Calu3 (cell line): ENCODE measurements around the gene RPP40. TPM values are rescaled to one million over a fixed set of nuclear protein-coding genes. Genes with fewer than 3 reads are reported as not detected.

Experiments
- BruUV-seq: library from RNA; stranded (reverse); fragments of 400-500 nt; replicated peaks from 2 replicates; lab custom pipeline; 2021; lab: Mats Ljungman, UMichigan
- CTCF ChIA-PET: fragments of 300-600 bp; sonication (Branson Sonifier 250); formaldehyde crosslinking; loops from one replicate; lab custom pipeline; 2022; ENCODE audit warnings: antibody characterized with exemption; lab: Charles Lee
- DNase-seq: peaks from one replicate; pipeline ENCODE4 v3.0.0; 2022
- H3K27ac Mint-ChIP-seq: one replicate; pipeline ENCODE4 v1.8.0; 2022; ENCODE audit warnings: mixed read lengths; ENCODE audit not compliant: unreplicated experiment
- H3K27me3 Mint-ChIP-seq: one replicate; pipeline ENCODE4 v1.8.0; 2022; ENCODE audit warnings: mixed read lengths; ENCODE audit not compliant: unreplicated experiment
- H3K36me3 Mint-ChIP-seq: one replicate; pipeline ENCODE4 v1.8.0; 2022; ENCODE audit warnings: mild to moderate bottlenecking, moderate library complexity, mixed read lengths; ENCODE audit not compliant: insufficient read depth, unreplicated experiment
- H3K4me1 Mint-ChIP-seq: one replicate; pipeline ENCODE4 v1.8.0; 2022; ENCODE audit warnings: mild to moderate bottlenecking, low read depth, mixed read lengths; ENCODE audit not compliant: unreplicated experiment
- H3K4me3 Mint-ChIP-seq: one replicate; pipeline ENCODE4 v1.8.0; 2022; ENCODE audit warnings: mild to moderate bottlenecking, low read depth, moderate library complexity, mixed read lengths; ENCODE audit not compliant: unreplicated experiment
- H3K9me3 Mint-ChIP-seq: one replicate; pipeline ENCODE4 v1.8.0; 2022; ENCODE audit warnings: low read depth, mixed read lengths; ENCODE audit not compliant: unreplicated experiment
- intact Hi-C: fragments of 100-400 bp; cut with micrococcal nuclease; formaldehyde crosslinking; loops from one replicate; pipeline ENCODE4 v1.10.0; 2022; ENCODE audit not compliant: unreplicated experiment
- total RNA-seq: library from RNA; stranded (reverse); gene quantifications from 2 replicates; pipeline ENCODE4 v1.2.3, GENCODE V29; 2022
- TF ChIP-seq, protein P1 (sequence below): fragments of 200-600 bp; IDR thresholded peaks from one replicate; pipeline ENCODE4 v1.8.0; 2022; ENCODE audit warnings: antibody characterized with exemption; ENCODE audit not compliant: unreplicated experiment

Gene RPP40
- total RNA-seq, 1 experiment from 2014 or later, result 11.1 TPM

DNA sequence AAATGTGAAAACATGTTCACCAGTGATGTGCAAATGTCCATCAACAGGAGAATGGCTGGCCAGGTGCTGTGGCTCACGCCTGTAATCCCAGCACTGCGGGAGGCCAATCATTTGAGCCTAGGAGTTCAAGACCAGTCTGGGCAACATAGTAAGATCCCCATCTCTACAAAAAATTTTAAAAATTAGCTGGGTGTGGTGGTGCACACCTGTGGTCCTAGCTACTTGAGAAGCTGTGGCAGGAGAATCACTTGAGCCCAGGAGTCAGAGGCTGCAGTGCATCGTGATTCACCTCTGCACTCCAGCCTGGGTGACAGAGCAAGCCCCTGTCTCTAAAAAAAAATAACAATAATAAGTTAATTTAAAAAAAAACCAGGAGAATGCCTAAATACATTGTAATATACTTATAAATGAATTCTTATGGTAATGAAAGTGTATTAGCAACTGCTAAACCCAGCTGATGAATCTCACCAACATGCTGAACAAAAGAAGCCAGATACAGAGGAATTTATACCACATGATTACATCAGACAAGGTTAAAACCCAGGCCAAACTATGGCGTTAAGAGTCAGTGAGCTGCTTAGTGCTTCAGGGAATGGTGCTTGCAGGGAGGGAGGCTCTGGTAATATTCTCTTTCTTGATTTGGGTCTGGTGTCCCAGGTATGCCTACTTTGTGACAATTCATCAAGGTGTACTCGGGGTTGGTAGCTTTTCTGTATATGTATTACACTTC is 36.4 kb downstream of the RPP40 start:
- Mint-ChIP-seq H3K27ac (no peak overlapping the region), H3K36me3 (peaks cover 5% of the 10 kb centered on the region), H3K27me3 (peaks cover 58% of the 10 kb centered on the region), H3K4me1 (no peaks in the 10 kb centered on the region), H3K9me3 (no peaks in the 10 kb centered on the region), H3K4me3 (no peak overlapping the region)
- intact Hi-C loops, result no loop called here
- CTCF ChIA-PET, result no interaction called here
- no peak for DNase-seq
- no TSS peak for BruUV-seq
- TF ChIP-seq, protein P1, sequence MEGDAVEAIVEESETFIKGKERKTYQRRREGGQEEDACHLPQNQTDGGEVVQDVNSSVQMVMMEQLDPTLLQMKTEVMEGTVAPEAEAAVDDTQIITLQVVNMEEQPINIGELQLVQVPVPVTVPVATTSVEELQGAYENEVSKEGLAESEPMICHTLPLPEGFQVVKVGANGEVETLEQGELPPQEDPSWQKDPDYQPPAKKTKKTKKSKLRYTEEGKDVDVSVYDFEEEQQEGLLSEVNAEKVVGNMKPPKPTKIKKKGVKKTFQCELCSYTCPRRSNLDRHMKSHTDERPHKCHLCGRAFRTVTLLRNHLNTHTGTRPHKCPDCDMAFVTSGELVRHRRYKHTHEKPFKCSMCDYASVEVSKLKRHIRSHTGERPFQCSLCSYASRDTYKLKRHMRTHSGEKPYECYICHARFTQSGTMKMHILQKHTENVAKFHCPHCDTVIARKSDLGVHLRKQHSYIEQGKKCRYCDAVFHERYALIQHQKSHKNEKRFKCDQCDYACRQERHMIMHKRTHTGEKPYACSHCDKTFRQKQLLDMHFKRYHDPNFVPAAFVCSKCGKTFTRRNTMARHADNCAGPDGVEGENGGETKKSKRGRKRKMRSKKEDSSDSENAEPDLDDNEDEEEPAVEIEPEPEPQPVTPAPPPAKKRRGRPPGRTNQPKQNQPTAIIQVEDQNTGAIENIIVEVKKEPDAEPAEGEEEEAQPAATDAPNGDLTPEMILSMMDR, result no peak

DNA sequence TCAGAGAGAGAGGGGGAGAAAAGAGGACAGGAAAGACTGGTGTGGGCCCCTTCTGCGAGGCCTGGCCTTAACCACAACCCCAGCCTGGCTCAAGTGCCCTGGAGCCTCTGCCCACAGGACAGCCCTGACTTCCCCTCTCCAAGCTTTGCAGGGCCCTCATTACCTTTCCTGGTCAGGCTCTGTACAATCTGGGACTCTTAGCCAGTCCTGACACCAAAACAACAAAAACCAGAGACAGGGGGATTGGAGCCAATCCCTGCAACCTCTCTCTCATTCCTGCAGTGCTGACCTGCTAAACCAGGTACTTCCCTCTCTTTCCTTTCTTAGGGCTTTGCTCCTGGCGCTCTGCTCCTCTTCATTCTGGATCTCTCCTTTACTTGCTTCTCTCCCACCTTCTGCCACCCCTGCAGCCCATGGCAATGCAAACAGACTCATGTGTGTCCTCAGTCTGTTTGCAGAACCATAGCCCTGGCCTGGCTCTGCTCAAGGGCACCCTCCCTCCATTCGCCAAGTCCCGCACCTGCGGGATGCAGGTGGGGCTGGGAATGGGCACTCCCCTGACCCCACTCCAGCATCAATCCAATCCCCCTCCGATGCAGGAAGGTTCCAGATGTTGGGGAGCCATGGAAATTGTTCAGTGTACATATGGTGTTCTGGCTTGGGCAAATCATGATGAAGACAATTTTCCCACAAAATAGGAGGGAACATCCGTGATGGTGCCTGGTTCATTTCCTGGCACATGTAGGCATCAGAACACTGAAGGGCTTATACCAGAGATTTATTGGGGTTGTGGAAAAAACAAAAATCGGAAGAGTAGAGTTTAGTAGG is 38.1 kb downstream of the RPP40 start:
- no peak for DNase-seq
- BruUV-seq, result no TSS peak
- H3K36me3 Mint-ChIP-seq, result peaks cover 5% of the 10 kb centered on the region
- H3K27me3 Mint-ChIP-seq, result peaks cover 56% of the 10 kb centered on the region
- TF ChIP-seq, protein P1, result no peak
- no peak overlapping the region for H3K4me3 Mint-ChIP-seq
- H3K4me1 Mint-ChIP-seq, result no peaks in the 10 kb centered on the region
- H3K9me3 Mint-ChIP-seq, result no peaks in the 10 kb centered on the region
- H3K27ac Mint-ChIP-seq, result no peak overlapping the region
- CTCF ChIA-PET, result no interaction called here
- intact Hi-C loops, result no loop called here

DNA sequence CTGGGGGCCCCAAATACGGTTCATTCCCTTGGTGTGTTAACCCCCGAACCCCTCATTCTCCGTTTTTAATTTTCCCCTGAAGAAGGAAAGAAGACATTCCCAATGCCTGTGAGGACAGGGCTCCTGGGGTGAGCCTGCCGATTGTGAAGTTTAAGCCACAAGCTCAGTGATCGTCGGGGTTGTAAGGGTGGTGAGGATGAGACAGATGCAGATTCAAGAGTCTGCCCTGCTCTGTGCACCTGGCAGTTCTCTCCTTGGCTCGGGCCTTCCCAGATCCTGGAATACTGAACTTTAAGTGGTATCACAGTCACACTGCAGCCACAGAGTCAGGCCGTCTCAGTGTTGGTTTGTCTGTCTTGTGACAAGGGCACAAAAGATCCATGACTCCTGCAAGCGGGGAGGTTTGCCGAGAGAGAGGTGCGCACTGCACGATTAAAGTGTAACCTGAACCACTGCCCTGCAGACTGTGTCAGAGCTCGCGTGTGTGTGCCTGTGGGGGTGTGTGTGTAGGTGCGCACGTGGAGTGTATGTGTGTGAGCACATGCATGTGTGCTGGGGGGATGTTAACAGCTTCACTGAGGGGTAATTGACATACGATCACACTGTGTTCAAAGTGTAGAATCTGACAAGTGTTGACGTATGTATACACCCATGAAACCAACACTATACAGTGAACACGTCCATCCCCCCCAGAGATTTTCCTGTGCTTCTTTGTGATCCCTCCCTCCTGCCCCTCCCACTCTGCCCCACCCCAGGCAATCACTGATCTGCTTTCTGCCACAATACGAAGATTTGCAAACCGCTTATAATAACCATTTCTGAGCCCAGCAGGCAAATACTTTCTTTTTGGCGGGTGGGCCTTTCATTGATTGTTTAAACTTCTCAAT is 38.9 kb downstream of the RPP40 start:
- no peak overlapping the region for H3K4me3 Mint-ChIP-seq

DNA sequence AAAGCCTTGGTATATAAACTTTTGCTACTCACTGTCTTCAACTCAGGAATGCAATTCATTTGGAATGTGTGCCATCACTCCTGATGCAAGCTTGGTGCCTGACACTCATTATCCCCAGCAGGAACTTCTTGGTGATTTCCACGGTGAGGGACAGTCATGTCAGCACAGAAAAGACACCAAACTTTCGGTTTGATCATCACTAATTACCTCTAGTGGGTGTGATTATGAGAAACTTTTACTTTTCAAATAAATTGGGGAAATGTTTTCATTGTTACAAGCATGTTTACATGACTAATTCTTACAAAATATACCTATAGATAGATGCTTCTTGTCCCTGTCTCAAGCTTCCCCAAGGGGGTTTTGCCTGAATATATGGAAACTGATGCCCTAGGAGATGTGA is 40.9 kb downstream of the RPP40 start:
- intact Hi-C loops, result no loop called here
- Mint-ChIP-seq H3K36me3 (peaks cover 5% of the 10 kb centered on the region), H3K27ac (no peak overlapping the region), H3K4me3 (no peak overlapping the region), H3K9me3 (no peaks in the 10 kb centered on the region), H3K4me1 (no peaks in the 10 kb centered on the region), H3K27me3 (peaks cover 40% of the 10 kb centered on the region)
- no TSS peak for BruUV-seq
- CTCF ChIA-PET, result no interaction called here
- TF ChIP-seq, protein P1, result no peak
- DNase-seq, result no peak

More for the DNA sequence above, 38.9 kb downstream of the RPP40 start:
- peaks cover 5% of the 10 kb centered on the region for H3K36me3 Mint-ChIP-seq
- no peak overlapping the region for H3K27ac Mint-ChIP-seq
- intact Hi-C loops, result no loop called here
- H3K9me3 Mint-ChIP-seq, result no peaks in the 10 kb centered on the region
- DNase-seq, result no peak
- CTCF ChIA-PET, result no interaction called here
- TF ChIP-seq, protein P1, result no peak
- no peaks in the 10 kb centered on the region for H3K4me1 Mint-ChIP-seq
- peaks cover 54% of the 10 kb centered on the region for H3K27me3 Mint-ChIP-seq
- BruUV-seq, result no TSS peak
